CD4-positive, alpha-beta T cell treated with Interleukin-2 at 100 ng/mL for 4 hours (primary cell): ENCODE data around the gene DRP2.
A peak's percentile ranks its signal among the peaks of the same experiment; 100 is the strongest.
"Not testable (repeated sequence)": the region's sequence is repeated elsewhere in the genome, so short reads cannot be mapped to it uniquely, and the experiment has no call there.

Experiments
- DNase-seq: peaks from one replicate; pipeline ENCODE4 v3.0.0-alpha.2; 2020; ENCODE audit warnings: low spot score

DRP2 gene

GRCh38 chrX:101219116-101219863 is at the start of gene DRP2:
Gene DRP2, plus strand, starts transcription at chrX:101219786. Its CDS starts 11,862 bp downstream, at chrX:101231648.
- DNase-seq, result no peak

GRCh38 chrX:101171883-101172400 is 47.6 kb upstream of the DRP2 start:
- DNase-seq, result no peak

- no peak for DNase-seq
These were observed 43.1 kb upstream of the DRP2 start for GRCh38 chrX:101176439-101176838.

- not testable (repeated sequence) for DNase-seq
These were observed 34.7 kb upstream of the DRP2 start for GRCh38 chrX:101184876-101185275.

- not testable (repeated sequence) for DNase-seq
These were observed 31.6 kb upstream of the DRP2 start for GRCh38 chrX:101187961-101188360.

GRCh38 chrX:101190736-101191135 is 28.9 kb upstream of the DRP2 start:
- no peak for DNase-seq

GRCh38 chrX:101191217-101191750 is 28.3 kb upstream of the DRP2 start:
- no peak for DNase-seq

GRCh38 chrX:101195442-101196173 is 24.0 kb upstream of the DRP2 start:
- DNase-seq, result no peak

- no peak for DNase-seq
These were observed 15.7 kb upstream of the DRP2 start for GRCh38 chrX:101203761-101204351.

- peak; percentile 2 for DNase-seq
These were observed 13.1 kb upstream of the DRP2 start for GRCh38 chrX:101206471-101206870.

- no peak for DNase-seq
These were observed 11.3 kb upstream of the DRP2 start for GRCh38 chrX:101208152-101208905.

- no peak for DNase-seq
These were observed 9.0 kb upstream of the DRP2 start for GRCh38 chrX:101210630-101211029.

GRCh38 chrX:101217689-101218088 is 1.9 kb upstream of the DRP2 start:
- no peak for DNase-seq

- no peak for DNase-seq
These were observed 319 bp downstream of the DRP2 start for GRCh38 chrX:101219864-101220346.

GRCh38 chrX:101220662-101221260 is 1.2 kb downstream of the DRP2 start:
- no peak for DNase-seq

- no peak for DNase-seq
These were observed 3.6 kb downstream of the DRP2 start for GRCh38 chrX:101223226-101223625.

GRCh38 chrX:101229170-101229569 is 9.6 kb downstream of the DRP2 start:
- no peak for DNase-seq

- no peak for DNase-seq
These were observed 11.1 kb downstream of the DRP2 start for GRCh38 chrX:101230636-101231035.

- DNase-seq, result no peak
These were observed 11.5 kb downstream of the DRP2 start for GRCh38 chrX:101231080-101231479.

- DNase-seq, result no peak
These were observed 12.7 kb downstream of the DRP2 start for GRCh38 chrX:101232316-101232715.

GRCh38 chrX:101237041-101237440 is 17.5 kb downstream of the DRP2 start:
- DNase-seq, result no peak
